Iris pigment epithelial cell (primary cell): ENCODE data around the gene CLDN9.
"Not testable (repeated sequence)": the region's sequence is repeated elsewhere in the genome, so short reads cannot be mapped to it uniquely, and the experiment has no call there.

Experiments used
- DNase-seq: peaks from one replicate; pipeline ENCODE4 v3.0.0-alpha.2; 2011; ENCODE audit warnings: low read depth

CLDN9 gene

DNA sequence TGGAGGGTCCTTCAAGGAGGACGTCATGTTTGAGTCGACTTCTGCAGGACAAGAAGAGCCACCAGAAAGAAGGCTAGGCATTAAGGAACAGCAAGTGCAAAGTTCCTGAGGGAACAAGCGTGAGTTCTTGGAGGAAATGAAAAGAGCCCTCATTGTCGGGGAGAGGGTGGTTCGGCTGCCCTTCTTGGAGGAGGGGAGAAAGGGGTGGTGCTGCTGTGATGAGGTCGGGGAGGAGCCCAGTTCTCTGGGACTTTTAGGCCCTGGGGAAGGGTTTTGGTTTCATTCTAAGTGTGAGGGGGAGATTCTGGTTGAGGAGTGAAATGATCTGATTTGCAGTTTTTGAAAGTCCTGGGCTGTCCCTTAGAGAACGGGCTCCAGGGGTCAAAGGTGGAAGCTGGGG is 19.9 kb downstream of the CLDN9 start:
- DNase-seq: no peak

DNA sequence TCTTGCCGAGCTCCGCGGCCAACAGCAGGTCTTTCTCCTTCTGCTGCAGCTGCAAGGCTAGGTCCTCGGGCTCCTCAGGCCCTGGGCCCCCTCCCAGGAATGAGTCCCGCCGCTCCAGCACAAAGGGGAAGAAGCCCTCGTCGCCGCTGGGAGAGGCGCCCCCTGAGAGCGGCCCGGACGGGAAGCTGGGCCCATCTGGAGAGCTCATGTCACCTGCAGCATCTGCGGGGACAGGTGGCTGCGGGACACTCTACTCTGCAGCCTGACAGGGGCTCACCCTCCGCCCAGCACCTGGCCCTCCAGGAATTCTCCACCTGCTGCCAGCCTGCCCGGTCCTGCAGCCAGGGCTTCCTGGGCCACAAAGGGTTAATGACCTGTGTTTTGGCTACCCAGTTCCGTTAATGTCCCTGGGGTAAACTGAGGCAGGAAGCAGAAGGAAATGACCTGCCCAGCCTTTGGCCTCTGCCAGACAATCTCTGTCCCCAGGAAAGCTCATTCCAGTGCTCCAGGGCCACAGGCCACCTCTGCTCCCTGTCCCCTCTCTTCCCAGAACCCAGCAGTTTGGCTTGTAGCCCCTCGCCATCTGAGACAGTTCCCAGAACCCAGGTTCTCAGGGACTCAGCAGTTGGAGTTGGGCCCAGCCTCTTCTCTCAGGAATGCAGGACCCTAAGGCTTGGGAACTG is 22.7 kb downstream of the CLDN9 start:
- DNase-seq: no peak

GRCh38 chr16:3035972-3036725 is 23.4 kb downstream of the CLDN9 start:
- DNase-seq: no peak

GRCh38 chr16:3036726-3037315 is 24.1 kb downstream of the CLDN9 start, which contains the start of gene BICDL2:
BICDL2 (minus strand) TSS chr16:3036944; CDS start chr16:3035496, 1,448 bp downstream.
- no peak for DNase-seq

DNA sequence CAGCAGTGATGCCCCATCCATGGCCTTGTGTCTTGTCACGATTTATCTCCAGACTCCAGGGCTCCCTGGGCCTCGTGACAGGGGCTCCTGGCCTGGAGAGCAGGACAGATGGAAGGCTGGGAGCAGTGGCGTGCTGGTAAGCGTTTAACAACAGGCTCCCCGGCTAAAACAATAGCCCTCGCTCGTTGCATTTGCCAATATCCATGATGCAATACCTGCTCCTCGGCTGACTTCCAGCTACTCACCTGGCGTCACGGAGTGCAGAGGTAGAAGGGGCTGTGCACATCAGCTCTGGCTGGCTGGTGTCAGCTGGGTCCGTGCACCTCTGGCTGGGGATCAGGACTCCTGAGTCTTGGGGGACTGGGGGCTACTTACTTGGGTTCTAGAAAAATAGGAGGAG is 25.5 kb downstream of the CLDN9 start:
- DNase-seq: no peak

GRCh38 chr16:3038896-3039295 is 26.2 kb downstream of the CLDN9 start:
- DNase-seq: no peak

GRCh38 chr16:3042376-3042775 is 29.7 kb downstream of the CLDN9 start:
- DNase-seq: no peak

DNA sequence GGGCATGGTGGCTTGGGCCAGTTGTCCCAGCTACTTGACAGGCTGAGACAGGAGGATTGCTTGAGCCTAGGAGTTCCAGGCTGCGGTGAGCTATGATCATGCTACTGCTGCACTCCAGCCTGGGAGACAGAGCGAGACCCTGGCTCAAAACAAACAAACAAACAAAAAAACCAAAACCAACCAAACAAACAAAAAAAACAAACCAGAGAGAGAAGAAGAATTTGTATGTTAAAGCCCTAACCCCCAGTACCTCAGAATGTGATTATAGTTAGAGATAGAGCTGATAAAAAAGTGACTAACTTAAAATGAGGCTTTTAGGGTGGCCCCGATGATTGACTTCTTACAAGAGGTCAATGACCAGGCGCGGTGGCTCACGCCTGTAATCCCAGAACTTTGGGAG is 32.0 kb downstream of the CLDN9 start:
- no peak for DNase-seq

DNA sequence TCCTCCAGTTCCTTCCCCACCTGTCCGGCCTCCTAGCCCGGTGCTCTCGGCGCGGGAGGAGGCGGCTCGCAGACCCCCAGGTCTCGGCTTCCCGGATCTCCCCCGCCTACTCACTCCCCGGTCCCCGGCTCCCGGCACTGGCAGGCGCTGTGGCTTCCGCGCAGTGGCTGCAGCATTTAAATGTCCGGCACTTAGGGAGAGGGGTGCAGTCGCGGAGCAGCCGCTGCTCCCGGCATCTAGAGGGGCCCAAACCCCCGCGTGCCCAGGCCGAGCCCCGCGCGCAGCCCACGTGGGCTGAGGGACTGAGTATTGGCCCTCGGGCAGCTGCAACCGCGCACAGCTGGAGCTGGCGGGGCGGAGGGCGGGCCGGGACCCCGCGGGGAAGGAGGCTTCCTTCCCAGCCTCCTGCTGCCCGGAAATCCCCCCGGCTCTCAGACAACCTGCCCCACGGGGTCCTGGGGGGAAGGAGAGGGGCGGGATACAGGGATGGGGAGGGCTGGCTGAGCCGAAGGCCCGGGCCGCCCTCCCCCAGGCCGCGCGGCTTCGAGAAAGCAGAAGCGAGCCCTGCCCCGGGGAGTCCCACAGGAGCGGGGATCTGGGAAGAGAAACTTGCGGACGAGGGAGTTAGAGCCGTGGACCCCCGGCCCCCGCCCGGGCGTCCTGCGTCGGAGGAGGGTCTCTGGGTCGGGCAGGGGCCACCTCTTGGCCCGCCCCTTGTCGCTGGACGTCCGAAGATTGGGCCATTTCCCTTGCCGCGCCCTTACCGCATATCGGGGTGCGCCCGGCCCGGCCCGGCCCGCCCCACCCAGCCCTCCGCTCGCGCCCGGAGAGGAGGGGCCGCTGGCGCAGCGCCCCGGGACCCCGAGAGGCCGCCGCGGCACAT is 33.3 kb downstream of the CLDN9 start, which contains the start of gene MMP25:
Gene MMP25, plus strand, starts transcription at position 804 of the 883 bp plus-strand sequence. CDS start 357 bp downstream, outside the sequence.
- DNase-seq: no peak

DNA sequence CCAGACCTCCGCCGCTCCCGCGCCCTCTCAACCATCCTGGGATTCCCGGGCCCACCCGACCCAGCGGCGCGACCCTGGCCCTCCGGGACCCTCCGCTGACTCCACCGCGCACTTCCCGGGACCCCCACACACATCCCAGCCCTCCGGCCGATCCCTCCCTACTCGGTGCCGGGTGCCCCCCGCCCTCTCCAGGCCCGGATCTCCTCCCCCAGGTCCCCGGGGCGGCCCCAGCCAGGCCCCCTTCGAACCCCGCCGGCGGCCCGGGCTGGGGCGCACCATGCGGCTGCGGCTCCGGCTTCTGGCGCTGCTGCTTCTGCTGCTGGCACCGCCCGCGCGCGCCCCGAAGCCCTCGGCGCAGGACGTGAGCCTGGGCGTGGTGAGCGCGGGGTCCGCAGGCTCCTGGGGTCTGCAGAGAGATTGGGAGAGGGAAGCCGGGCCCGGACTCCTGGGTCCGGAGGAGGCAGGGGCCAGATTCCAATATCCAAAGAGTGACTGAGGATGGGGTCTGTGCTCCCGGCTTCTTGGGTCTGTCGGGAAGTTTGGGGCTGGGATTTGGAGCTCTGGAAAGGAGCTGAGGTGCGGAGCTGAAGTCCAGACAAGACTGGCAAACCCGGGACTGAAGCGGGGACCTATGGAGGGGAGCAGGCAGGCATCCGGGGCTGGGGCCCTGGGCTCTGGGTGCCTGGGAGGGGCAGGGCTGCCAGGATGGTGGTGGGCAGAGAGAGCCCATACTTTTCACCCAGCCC is 34.1 kb downstream of the CLDN9 start:
- DNase-seq: no peak

DNA sequence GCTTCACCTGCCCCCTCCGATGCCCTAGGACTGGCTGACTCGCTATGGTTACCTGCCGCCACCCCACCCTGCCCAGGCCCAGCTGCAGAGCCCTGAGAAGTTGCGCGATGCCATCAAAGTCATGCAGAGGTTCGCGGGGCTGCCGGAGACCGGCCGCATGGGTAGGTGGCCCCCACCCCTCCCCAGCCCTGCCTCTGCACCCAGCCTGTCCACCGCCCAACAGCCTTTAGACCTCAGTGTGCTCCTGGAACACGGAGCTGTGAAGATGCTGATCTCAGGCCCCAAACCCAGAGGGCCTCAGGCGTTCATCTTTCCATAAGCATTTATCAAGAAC is 34.6 kb downstream of the CLDN9 start:
- no peak for DNase-seq

DNA sequence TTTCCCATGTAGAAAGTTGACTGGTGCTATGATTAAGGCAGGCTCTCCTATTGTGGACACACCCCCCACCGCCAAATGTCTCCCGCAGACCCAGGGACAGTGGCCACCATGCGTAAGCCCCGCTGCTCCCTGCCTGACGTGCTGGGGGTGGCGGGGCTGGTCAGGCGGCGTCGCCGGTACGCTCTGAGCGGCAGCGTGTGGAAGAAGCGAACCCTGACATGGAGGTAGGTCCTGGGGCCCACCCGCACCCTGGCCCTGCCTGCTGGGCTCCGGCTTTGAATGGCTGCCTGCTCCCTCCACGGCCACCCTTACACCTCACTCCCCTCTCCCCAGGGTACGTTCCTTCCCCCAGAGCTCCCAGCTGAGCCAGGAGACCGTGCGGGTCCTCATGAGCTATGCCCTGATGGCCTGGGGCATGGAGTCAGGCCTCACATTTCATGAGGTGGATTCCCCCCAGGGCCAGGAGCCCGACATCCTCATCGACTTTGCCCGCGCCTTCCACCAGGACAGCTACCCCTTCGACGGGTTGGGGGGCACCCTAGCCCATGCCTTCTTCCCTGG is 37.3 kb downstream of the CLDN9 start:
- DNase-seq: no peak

DNA sequence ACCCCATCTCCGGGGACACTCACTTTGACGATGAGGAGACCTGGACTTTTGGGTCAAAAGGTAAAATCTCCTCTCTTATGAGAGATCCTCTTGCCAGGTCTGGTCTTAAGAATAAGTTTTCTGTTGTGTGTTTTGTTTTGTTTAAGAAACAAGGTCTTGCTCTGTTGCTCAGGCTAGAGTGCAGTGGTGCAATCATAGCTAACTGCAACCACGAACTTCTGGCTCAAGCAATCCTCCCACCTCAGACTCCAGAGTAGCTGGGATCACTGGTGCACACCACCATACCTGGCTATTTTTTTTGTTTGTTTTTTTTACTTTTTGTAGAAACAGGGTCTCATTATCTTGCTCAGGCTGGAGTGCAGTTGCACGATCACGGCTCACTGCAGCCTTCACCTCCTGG is 37.8 kb downstream of the CLDN9 start:
- no peak for DNase-seq

DNA sequence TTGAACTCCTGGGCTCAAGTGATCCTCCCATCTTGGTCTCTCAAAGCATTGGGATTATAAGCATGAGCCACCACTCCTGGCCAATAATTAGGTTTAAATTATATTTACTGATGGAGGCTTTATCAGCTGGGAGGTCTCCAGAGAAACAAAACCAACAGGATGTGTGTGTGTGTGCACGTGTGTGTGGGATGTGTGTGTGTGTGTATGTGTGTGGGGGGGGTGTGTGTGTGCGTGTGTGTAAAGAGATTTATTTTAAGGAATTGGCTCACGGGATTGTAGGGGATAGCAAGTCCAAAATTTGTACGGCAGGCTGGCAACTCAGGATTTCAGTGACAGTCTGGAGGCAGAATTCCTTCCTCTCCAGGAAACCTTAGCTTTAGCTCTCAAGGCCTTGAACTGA is 38.3 kb downstream of the CLDN9 start:
- no peak for DNase-seq

DNA sequence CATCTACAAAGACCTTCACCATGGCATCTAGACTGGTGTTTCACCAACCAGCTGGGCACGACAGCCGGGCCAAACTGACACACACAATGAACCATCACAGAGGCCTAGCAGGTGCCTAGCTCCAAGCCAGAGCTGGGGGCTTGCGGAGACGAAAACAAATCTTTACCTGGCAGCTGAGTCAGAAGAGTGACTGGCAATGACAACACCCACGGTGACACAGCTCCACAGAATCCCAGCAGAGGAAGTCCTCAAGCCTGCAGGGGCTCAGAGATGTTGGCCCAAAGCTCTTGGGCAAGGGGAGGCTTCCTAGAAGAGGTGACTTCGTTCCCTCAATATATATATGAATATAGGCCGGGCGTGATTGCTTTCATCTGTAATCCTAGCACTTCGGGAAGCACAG is 38.8 kb downstream of the CLDN9 start:
- DNase-seq: no peak

- not testable (repeated sequence) for DNase-seq
Observed at GRCh38 chr16:3052571-3053329, 40.0 kb downstream of the CLDN9 start.

DNA sequence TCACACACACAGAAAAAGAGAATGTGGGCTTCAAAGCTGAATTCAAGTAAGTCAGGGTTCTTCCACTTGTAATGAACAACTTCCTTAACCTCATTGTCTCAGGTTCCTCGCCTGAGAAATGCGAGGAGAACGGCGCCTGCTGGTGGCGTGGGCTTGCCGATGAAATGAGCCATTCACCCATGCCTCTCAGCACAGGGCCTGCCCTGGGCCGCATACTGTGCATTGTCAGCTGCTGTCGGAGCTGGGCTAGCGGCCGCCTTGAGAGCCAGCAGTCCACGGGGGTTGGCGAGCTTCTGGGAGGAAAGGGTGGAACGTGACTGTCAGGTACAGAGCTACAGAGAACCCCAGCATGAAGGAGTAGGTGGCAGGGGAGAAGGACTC is 40.6 kb downstream of the CLDN9 start:
- not testable (repeated sequence) for DNase-seq

GRCh38 chr16:3054965-3055733 is 42.4 kb downstream of the CLDN9 start:
- no peak for DNase-seq

GRCh38 chr16:3055734-3056115 is 43.0 kb downstream of the CLDN9 start:
- not testable (repeated sequence) for DNase-seq
